Tibial artery (tissue), 4 donors: Measurements from ENCODE around the gene RNF213.

ENCODE experiments used
- DNase-seq, 2 donors: peaks; one replicate each; pipeline ENCODE4 v3.0.0-alpha.2; 2019
- H3K27ac ChIP-seq, 2 donors: fragments of 200-600 bp; sonication (generic) in 1 of 2; 1 replicate in 1 of 2; 2 replicates in 1 of 2; pipeline ENCODE4 v1.5.1; 2018 to 2019; ENCODE audit warnings: mild to moderate bottlenecking in 1 of 2
- H3K27me3 ChIP-seq, 2 donors: fragments of 200-600 bp; sonication (generic) in 1 of 2; one replicate each; pipeline versions ENCODE4 v1.5.1 to v1.6.0; 2016 to 2019
- H3K36me3 ChIP-seq, 3 donors: fragments of 200-600 bp; sonication (generic) in 2 of 3; one replicate each; pipeline ENCODE4 v1.5.1; 2016 to 2019; ENCODE audit warnings: mild to moderate bottlenecking in 2 of 3
- H3K4me1 ChIP-seq, 4 donors: fragments of 200-600 bp; sonication (generic) in 2 of 4; 1 replicate in 3 of 4; 2 replicates in 1 of 4; pipeline ENCODE4 v1.5.1; 2016 to 2019
- H3K4me3 ChIP-seq, 2 donors: fragments of 200-600 bp; sonication (generic) in 1 of 2; 1 replicate in 1 of 2; 2 replicates in 1 of 2; pipeline ENCODE4 v1.5.1; 2018 to 2019; ENCODE audit warnings: mild to moderate bottlenecking in 2 of 2
- H3K9me3 ChIP-seq, 3 donors: fragments of 200-600 bp; sonication (generic) in 1 of 3; one replicate each; pipeline ENCODE4 v1.5.1; 2016 to 2019
- intact Hi-C: fragments of 100-400 bp; cut with DNase I; formaldehyde crosslinking; loops from one replicate; pipeline ENCODE4 v1.15.0; 2023; ENCODE audit warnings: low total_unique reads
- TF ChIP-seq, protein P1 (sequence below), 2 experiments: fragments of 200-600 bp in 1 of 2; fragments of 450-650 bp in 1 of 2; IDR thresholded peaks; one replicate each; pipeline ENCODE4 v1.5.1; 2017 to 2019; ENCODE audit warnings: antibody characterized with exemption in 2 of 2, mild to moderate bottlenecking in 1 of 2, moderate library complexity in 1 of 2

Gene RNF213

GRCh38 chr17:80345841-80346497 is 85.3 kb downstream of the RNF213 start:
- Histone ChIP-seq H3K9me3 (no peaks in the 10 kb centered on the region), H3K4me3 (no peak overlapping the region), H3K4me1 (no peaks in the 10 kb centered on the region), H3K36me3 (peaks cover 96 to 98% (median 96%) of the 10 kb centered on the region in 3 donors), H3K27me3 (no peaks in the 10 kb centered on the region), H3K27ac (no peak overlapping the region)
- peak in 1 of 2 donors; percentile 21 for DNase-seq
- intact Hi-C loops: no loop called here
- TF ChIP-seq, protein P1, sequence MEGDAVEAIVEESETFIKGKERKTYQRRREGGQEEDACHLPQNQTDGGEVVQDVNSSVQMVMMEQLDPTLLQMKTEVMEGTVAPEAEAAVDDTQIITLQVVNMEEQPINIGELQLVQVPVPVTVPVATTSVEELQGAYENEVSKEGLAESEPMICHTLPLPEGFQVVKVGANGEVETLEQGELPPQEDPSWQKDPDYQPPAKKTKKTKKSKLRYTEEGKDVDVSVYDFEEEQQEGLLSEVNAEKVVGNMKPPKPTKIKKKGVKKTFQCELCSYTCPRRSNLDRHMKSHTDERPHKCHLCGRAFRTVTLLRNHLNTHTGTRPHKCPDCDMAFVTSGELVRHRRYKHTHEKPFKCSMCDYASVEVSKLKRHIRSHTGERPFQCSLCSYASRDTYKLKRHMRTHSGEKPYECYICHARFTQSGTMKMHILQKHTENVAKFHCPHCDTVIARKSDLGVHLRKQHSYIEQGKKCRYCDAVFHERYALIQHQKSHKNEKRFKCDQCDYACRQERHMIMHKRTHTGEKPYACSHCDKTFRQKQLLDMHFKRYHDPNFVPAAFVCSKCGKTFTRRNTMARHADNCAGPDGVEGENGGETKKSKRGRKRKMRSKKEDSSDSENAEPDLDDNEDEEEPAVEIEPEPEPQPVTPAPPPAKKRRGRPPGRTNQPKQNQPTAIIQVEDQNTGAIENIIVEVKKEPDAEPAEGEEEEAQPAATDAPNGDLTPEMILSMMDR (IDR thresholded peaks at IDR 0.05): no peak

- H3K27ac ChIP-seq: no peak overlapping the region
- H3K27me3 ChIP-seq: no peaks in the 10 kb centered on the region
- peaks cover 97 to 100% (median 98%) of the 10 kb centered on the region in 3 donors for H3K36me3 ChIP-seq
- peak in 1 of 2 donors; percentile 51 for DNase-seq
- H3K4me1 ChIP-seq: no peaks in the 10 kb centered on the region
- H3K9me3 ChIP-seq: no peaks in the 10 kb centered on the region
- no peak overlapping the region for H3K4me3 ChIP-seq
- TF ChIP-seq, protein P1 (IDR thresholded peaks at IDR 0.05): no peak
- intact Hi-C loops: no loop called here
Observed at GRCh38 chr17:80346498-80347275, 86.0 kb downstream of the RNF213 start.

DNA sequence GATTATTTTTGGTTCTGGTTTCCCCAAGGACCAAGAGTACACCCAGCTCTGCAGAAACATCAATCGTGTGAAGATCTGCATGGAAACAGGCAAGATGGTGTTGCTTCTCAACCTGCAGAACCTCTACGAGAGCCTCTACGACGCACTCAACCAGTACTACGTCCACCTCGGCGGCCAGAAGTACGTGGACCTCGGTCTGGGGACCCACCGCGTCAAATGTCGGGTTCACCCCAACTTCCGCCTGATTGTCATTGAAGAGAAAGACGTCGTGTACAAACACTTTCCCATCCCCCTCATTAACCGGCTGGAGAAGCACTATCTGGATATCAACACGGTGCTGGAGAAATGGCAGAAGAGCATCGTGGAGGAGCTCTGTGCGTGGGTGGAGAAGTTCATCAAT is 86.9 kb downstream of the RNF213 start:
- TF ChIP-seq, protein P1 (IDR thresholded peaks at IDR 0.05): no peak
- H3K4me1 ChIP-seq: no peaks in the 10 kb centered on the region
- H3K9me3 ChIP-seq: no peaks in the 10 kb centered on the region
- H3K27me3 ChIP-seq: no peaks in the 10 kb centered on the region
- H3K4me3 ChIP-seq: no peak overlapping the region
- H3K36me3 ChIP-seq: peaks cover 99 to 100% (median 99%) of the 10 kb centered on the region in 3 donors
- no peak overlapping the region for H3K27ac ChIP-seq
- DNase-seq: peak in 1 of 2 donors; percentile 40
- intact Hi-C loops: no loop called here

GRCh38 chr17:80347948-80348351 is 87.3 kb downstream of the RNF213 start:
- intact Hi-C loops: no loop called here
- no peak overlapping the region for H3K4me3 ChIP-seq
- no peak overlapping the region for H3K27ac ChIP-seq
- TF ChIP-seq, protein P1 (IDR thresholded peaks at IDR 0.05): no peak
- no peaks in the 10 kb centered on the region for H3K9me3 ChIP-seq
- peaks cover 100% of the 10 kb centered on the region in 3 donors for H3K36me3 ChIP-seq
- peak in 1 of 2 donors; percentile 60 for DNase-seq
- H3K27me3 ChIP-seq: no peaks in the 10 kb centered on the region
- no peaks in the 10 kb centered on the region for H3K4me1 ChIP-seq

GRCh38 chr17:80348551-80349150 is 88.0 kb downstream of the RNF213 start:
- no peaks in the 10 kb centered on the region for H3K27me3 ChIP-seq
- peaks cover 100% of the 10 kb centered on the region in 3 donors for H3K36me3 ChIP-seq

More at GRCh38 chr17:80348551-80349150, 88.0 kb downstream of the RNF213 start:
- DNase-seq: peak in 1 of 2 donors; percentile 39
- Histone ChIP-seq H3K27ac (no peak overlapping the region), H3K9me3 (no peaks in the 10 kb centered on the region), H3K4me1 (no peaks in the 10 kb centered on the region), H3K4me3 (no peak overlapping the region)
- TF ChIP-seq, protein P1 (IDR thresholded peaks at IDR 0.05): no peak
- intact Hi-C loops: no loop called here
